Kidney (tissue), 14 donors: ENCODE measurements around the gene ABCG8. TPM values are rescaled to one million over a fixed set of nuclear protein-coding genes. Genes with fewer than 3 reads are reported as not detected.

ENCODE experiments used
- DNase-seq, 5 donors: peaks; one replicate each; pipeline ENCODE4 v3.0.0-alpha.2; 2013 to 2020
- FAIRE-seq: peaks from 2 replicates; lab custom pipeline; 2012; peaks lifted over from hg19 to GRCh38; lab: Jason Lieb, UNC
- H3K27ac ChIP-seq, 2 donors: one replicate each; pipeline ENCODE4 v1.7.0; 2013; ENCODE audit warnings: low read depth in 2 of 2, low read length in 2 of 2, inconsistent platforms in 1 of 2
- H3K27me3 ChIP-seq: one replicate; pipeline ENCODE4 v1.7.1; 2013; ENCODE audit warnings: low read length, inconsistent platforms; ENCODE audit not compliant: control insufficient read depth, insufficient read depth
- H3K36me3 ChIP-seq, 3 donors: one replicate each; pipeline versions ENCODE4 v1.7.0 to v1.7.1; 2013; ENCODE audit warnings: low read length in 3 of 3, control low read depth in 1 of 3, inconsistent platforms in 1 of 3; ENCODE audit not compliant: insufficient read depth in 3 of 3, control insufficient read depth in 2 of 3
- H3K4me1 ChIP-seq, 3 donors: one replicate each; pipeline versions ENCODE4 v1.7.0 to v1.7.1; 2013; ENCODE audit warnings: low read length in 3 of 3, inconsistent platforms in 1 of 3, low read depth in 1 of 3; ENCODE audit not compliant: control insufficient read depth in 2 of 3, insufficient read depth in 2 of 3
- H3K4me3 ChIP-seq, 3 donors: one replicate each; pipeline versions ENCODE4 v1.7.0 to v1.8.1; 2013; ENCODE audit warnings: low read length in 3 of 3, control low read depth in 1 of 3, inconsistent platforms in 1 of 3
- H3K9ac ChIP-seq, 3 donors: one replicate each; pipeline versions ENCODE4 v1.7.0 to v1.7.1; 2013; ENCODE audit warnings: low read length in 3 of 3, control low read depth in 1 of 3, inconsistent platforms in 1 of 3
- H3K9me3 ChIP-seq, 3 donors: one replicate each; pipeline versions ENCODE4 v1.7.0 to v1.7.1; 2013; ENCODE audit warnings: low read length in 3 of 3, control low read depth in 1 of 3, inconsistent platforms in 1 of 3; ENCODE audit not compliant: control insufficient read depth in 2 of 3, insufficient read depth in 1 of 3
- CTCF ChIP-seq: IDR thresholded peaks from 3 replicates; pipeline ENCODE4 v1.5.1; 2012; ENCODE audit warnings: mild to moderate bottlenecking, moderate library complexity, borderline replicate concordance; ENCODE audit not compliant: insufficient read depth; ENCODE audit errors: extremely low read depth
- intact Hi-C: fragments of 100-400 bp; cut with DNase I; formaldehyde crosslinking; loops from one replicate; pipeline ENCODE4 v1.11.1; 2022
- polyA plus RNA-seq: library from polyadenylated mRNA; stranded (reverse); fragments of 350-450 nt; fragmentation: Illumina TruSeq; extraction: RNeasy Lipid Tissue Mini Kit (QIAGEN cat#74804); gene quantifications from one replicate; pipeline ENCODE4 v1.2.3, GENCODE V29; 2014; ENCODE audit warnings: low read depth, low replicate concordance; ENCODE audit not compliant: insufficient read depth
- total RNA-seq: library from RNA; stranded (reverse); fragmentation: NEBNext Ultra II Directional; extraction: Animal tissue kit (Norgen Biotek cat#: 25700); gene quantifications from one replicate; pipeline ENCODE4 v1.2.1, GENCODE V29; 2021
- donor health status: control.
- donor health status: control.
- donor health status: control.
- donor health status: control.
- donor health status: control.
- donor health status: DM: yes; HTN: yes; CAD: no.
- donor health status: Normal renal cell carcinoma (clear cell type).

The ABCG8 gene
- total and polyA plus RNA-seq, 2 donors from 2014 or later: 0.09 to 0.13 TPM

- no peak overlapping the region for H3K4me3 ChIP-seq
- FAIRE-seq (no peak), DNase-seq (no peak)
- H3K36me3 ChIP-seq: no peaks in the 10 kb centered on the region
- TF ChIP-seq CTCF: no peak
- no peaks in the 10 kb centered on the region for H3K27me3 ChIP-seq
- no peaks in the 10 kb centered on the region for H3K9me3 ChIP-seq
- peaks cover 0 to 8% (median 4%) of the 10 kb centered on the region in 3 donors for H3K4me1 ChIP-seq
- H3K9ac ChIP-seq: no peak overlapping the region
- no peak overlapping the region for H3K27ac ChIP-seq
- intact Hi-C loops: no loop called here
These were observed 42.2 kb downstream of the ABCG8 start for GRCh38 chr2:43880952-43881351.

- TF ChIP-seq CTCF: no peak
- no peak for DNase-seq
- H3K9ac ChIP-seq: peak overlapping the region in 1 of 3 donors; percentile 6
- intact Hi-C loops: no loop called here
- H3K9me3 ChIP-seq: no peaks in the 10 kb centered on the region
- H3K27ac ChIP-seq: no peak overlapping the region
- peaks cover 0 to 2% (median 0%) of the 10 kb centered on the region in 3 donors for H3K36me3 ChIP-seq
- no peaks in the 10 kb centered on the region for H3K27me3 ChIP-seq
- no peak for FAIRE-seq
- peaks cover 0 to 8% (median 4%) of the 10 kb centered on the region in 3 donors for H3K4me1 ChIP-seq
- no peak overlapping the region for H3K4me3 ChIP-seq
These were observed 43.5 kb downstream of the ABCG8 start for GRCh38 chr2:43882312-43882711.

GRCh38 chr2:43884689-43885088 is 45.9 kb downstream of the ABCG8 start:
- peak; percentile 83 for FAIRE-seq
- intact Hi-C loops: no loop called here
- Histone ChIP-seq H3K9ac (no peak overlapping the region), H3K4me3 (no peak overlapping the region), H3K36me3 (peaks cover 0 to 17% (median 7%) of the 10 kb centered on the region in 3 donors), H3K27ac (no peak overlapping the region), H3K9me3 (no peaks in the 10 kb centered on the region), H3K27me3 (no peaks in the 10 kb centered on the region), H3K4me1 (peaks cover 0 to 8% (median 4%) of the 10 kb centered on the region in 3 donors)
- DNase-seq: peak in 1 of 5 donors; percentile 58
- TF ChIP-seq CTCF: no peak

- no peak overlapping the region for H3K9ac ChIP-seq
- H3K27me3 ChIP-seq: no peaks in the 10 kb centered on the region
- FAIRE-seq (no peak), DNase-seq (no peak)
- peak overlapping the region; percentile 32 to 33 for H3K27ac ChIP-seq
- no peaks in the 10 kb centered on the region for H3K9me3 ChIP-seq
- TF ChIP-seq CTCF: no peak
- no peak overlapping the region for H3K4me3 ChIP-seq
- peaks cover 0 to 8% (median 4%) of the 10 kb centered on the region in 3 donors for H3K4me1 ChIP-seq
- peaks cover 0 to 21% (median 7%) of the 10 kb centered on the region in 3 donors for H3K36me3 ChIP-seq
- intact Hi-C loops: no loop called here
These were observed 46.4 kb downstream of the ABCG8 start for GRCh38 chr2:43885132-43885632.
